HL-60 (cell line): Measurements from ENCODE around the gene APC2.
"Not testable (repeated sequence)": the region's sequence is repeated elsewhere in the genome, so short reads cannot be mapped to it uniquely, and the experiment has no call there.

Experiments used
- DNase-seq, 2 experiments: peaks; one replicate each; pipeline ENCODE4 v3.0.0-alpha.2; 2010 to 2020; ENCODE audit warnings: low read depth in 1 of 2, low spot score in 1 of 2
- H3K27ac ChIP-seq: fragments of 250-450 bp; sonication (Bioruptor Pico); replicated peaks from 2 replicates; pipeline ENCODE4 v1.5.1; 2020; ENCODE audit warnings: mild to moderate bottlenecking, moderate library complexity
- H3K27me3 ChIP-seq: fragments of 250-450 bp; sonication (Bioruptor Pico); 2 replicates; pipeline ENCODE4 v1.5.1; 2021; ENCODE audit warnings: mild to moderate bottlenecking, moderate library complexity; ENCODE audit not compliant: insufficient read depth, poor library complexity, severe bottlenecking
- H3K4me3 ChIP-seq: replicated peaks from 2 replicates; pipeline ENCODE4 v1.5.1; 2011; ENCODE audit warnings: mild to moderate bottlenecking, control low read depth, low read length; ENCODE audit not compliant: insufficient read depth
- CTCF ChIP-seq: IDR thresholded peaks from one replicate; pipeline ENCODE4 v1.5.1; 2011; ENCODE audit warnings: low read length, control low read depth, inconsistent platforms; ENCODE audit not compliant: insufficient read depth
- GABPA ChIP-seq: IDR thresholded peaks from 2 replicates; pipeline ENCODE4 v1.6.1; 2012; ENCODE audit warnings: low read depth
- POLR2AphosphoS5 ChIP-seq: IDR thresholded peaks from 2 replicates; pipeline ENCODE4 v1.6.1; 2012; ENCODE audit warnings: low read depth
- REST ChIP-seq: IDR thresholded peaks from 2 replicates; pipeline ENCODE4 v1.6.1; 2012; ENCODE audit warnings: low read depth; ENCODE audit not compliant: insufficient replicate concordance
- SPI1 ChIP-seq: IDR thresholded peaks from 2 replicates; pipeline ENCODE4 v1.6.1; 2012; ENCODE audit warnings: low read depth, mild to moderate bottlenecking, borderline replicate concordance

The APC2 gene

GRCh38 chr19:1418951-1419738 is 30.8 kb upstream of the APC2 start:
- no peak for TF ChIP-seq SPI1
- TF ChIP-seq POLR2AphosphoS5: no peak
- no peak for TF ChIP-seq GABPA
- Histone ChIP-seq H3K4me3 (no peak overlapping the region), H3K27ac (no peak overlapping the region), H3K27me3 (no peaks in the 10 kb centered on the region)
- no peak for DNase-seq

- not testable (repeated sequence) for H3K27me3 ChIP-seq, H3K27ac ChIP-seq, H3K4me3 ChIP-seq, DNase-seq
These were observed 29.8 kb upstream of the APC2 start for GRCh38 chr19:1420085-1420484.

GRCh38 chr19:1420590-1420989 is 29.3 kb upstream of the APC2 start:
- TF ChIP-seq CTCF: no peak
- TF ChIP-seq GABPA: no peak
- TF ChIP-seq REST: no peak
- no peak for TF ChIP-seq POLR2AphosphoS5
- no peak for TF ChIP-seq SPI1
- Histone ChIP-seq H3K4me3 (no peak overlapping the region), H3K27me3 (no peaks in the 10 kb centered on the region), H3K27ac (no peak overlapping the region)
- no peak for DNase-seq

GRCh38 chr19:1421218-1421957 is 28.5 kb upstream of the APC2 start:
- DNase-seq: no peak
- H3K4me3 ChIP-seq: no peak overlapping the region
- no peaks in the 10 kb centered on the region for H3K27me3 ChIP-seq
- TF ChIP-seq GABPA (no peak), SPI1 (no peak), CTCF (no peak), POLR2AphosphoS5 (no peak), REST (no peak)
- no peak overlapping the region for H3K27ac ChIP-seq
